PC-9 (cell line): Measurements from ENCODE around the gene DNAAF5.

ENCODE experiments used
- EZH2 ChIP-seq: fragments of 200-600 bp; sonication (generic); IDR thresholded peaks from 2 replicates; pipeline ENCODE4 v1.8.0; 2017; ENCODE audit warnings: antibody characterized with exemption, low read depth
- TF ChIP-seq, protein P1 (sequence below): fragments of 200-600 bp; sonication (generic); conservative IDR thresholded peaks from 2 replicates; pipeline ENCODE4 v1.6.1; 2017; ENCODE audit warnings: mixed run types, antibody characterized with exemption, mild to moderate bottlenecking, moderate library complexity

DNA sequence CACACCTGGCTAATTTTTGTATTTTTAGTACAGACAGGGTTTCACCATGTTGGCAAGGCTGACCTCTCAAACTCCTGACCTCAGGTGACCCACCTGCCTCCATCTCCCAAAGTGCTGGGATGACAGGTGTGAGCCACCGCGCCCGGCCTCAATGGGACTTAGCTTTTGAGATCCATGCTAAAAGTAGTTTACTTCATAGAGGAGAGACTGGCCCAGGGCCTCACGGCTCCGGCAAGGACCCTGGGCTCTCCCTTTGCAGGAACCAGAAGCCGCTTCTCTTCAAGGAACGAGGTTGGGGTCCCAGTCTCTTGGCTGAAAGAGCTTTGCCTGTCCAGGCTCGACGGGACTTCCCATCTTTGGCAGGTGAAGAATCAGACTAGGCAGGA lies 30.1 kb upstream of the DNAAF5 start:
- TF ChIP-seq, protein P1, sequence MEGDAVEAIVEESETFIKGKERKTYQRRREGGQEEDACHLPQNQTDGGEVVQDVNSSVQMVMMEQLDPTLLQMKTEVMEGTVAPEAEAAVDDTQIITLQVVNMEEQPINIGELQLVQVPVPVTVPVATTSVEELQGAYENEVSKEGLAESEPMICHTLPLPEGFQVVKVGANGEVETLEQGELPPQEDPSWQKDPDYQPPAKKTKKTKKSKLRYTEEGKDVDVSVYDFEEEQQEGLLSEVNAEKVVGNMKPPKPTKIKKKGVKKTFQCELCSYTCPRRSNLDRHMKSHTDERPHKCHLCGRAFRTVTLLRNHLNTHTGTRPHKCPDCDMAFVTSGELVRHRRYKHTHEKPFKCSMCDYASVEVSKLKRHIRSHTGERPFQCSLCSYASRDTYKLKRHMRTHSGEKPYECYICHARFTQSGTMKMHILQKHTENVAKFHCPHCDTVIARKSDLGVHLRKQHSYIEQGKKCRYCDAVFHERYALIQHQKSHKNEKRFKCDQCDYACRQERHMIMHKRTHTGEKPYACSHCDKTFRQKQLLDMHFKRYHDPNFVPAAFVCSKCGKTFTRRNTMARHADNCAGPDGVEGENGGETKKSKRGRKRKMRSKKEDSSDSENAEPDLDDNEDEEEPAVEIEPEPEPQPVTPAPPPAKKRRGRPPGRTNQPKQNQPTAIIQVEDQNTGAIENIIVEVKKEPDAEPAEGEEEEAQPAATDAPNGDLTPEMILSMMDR = no peak
- TF ChIP-seq EZH2 = no peak
